Esophagus muscularis mucosa (tissue), 4 donors: Measurements from ENCODE around the gene ZFPM1.

Experiments used
- CTCF ChIP-seq, 3 experiments: fragments of 200-600 bp in 2 of 3; fragments of 450-650 bp in 1 of 3; sonication (generic) in 2 of 3; IDR thresholded peaks; one replicate each; pipeline ENCODE4 v1.5.1; 2017 to 2019; ENCODE audit warnings: antibody characterized with exemption in 3 of 3, mild to moderate bottlenecking in 2 of 3, moderate library complexity in 1 of 3
- EP300 ChIP-seq: sonication (generic); formaldehyde crosslinking; IDR thresholded peaks from one replicate; pipeline ENCODE4 v1.6.1; 2017; ENCODE audit warnings: antibody characterized with exemption
- POLR2A ChIP-seq: fragments of 450-650 bp; IDR thresholded peaks from one replicate; pipeline ENCODE4 v1.6.1; 2017; ENCODE audit warnings: antibody characterized with exemption, moderate library complexity, mild to moderate bottlenecking, low read depth

GRCh38 chr16:88427376-88427775, 25.7 kb upstream of the ZFPM1 start:
- TF ChIP-seq CTCF (IDR thresholded peaks at IDR 0.05): no peak
- TF ChIP-seq POLR2A: no peak
- no peak for TF ChIP-seq EP300
